ENCODE results near the gene LCOR.
"Not testable (repeated sequence)": the region's sequence is repeated elsewhere in the genome, so short reads cannot be mapped to it uniquely, and the experiment has no call there.

The LCOR gene

DNA sequence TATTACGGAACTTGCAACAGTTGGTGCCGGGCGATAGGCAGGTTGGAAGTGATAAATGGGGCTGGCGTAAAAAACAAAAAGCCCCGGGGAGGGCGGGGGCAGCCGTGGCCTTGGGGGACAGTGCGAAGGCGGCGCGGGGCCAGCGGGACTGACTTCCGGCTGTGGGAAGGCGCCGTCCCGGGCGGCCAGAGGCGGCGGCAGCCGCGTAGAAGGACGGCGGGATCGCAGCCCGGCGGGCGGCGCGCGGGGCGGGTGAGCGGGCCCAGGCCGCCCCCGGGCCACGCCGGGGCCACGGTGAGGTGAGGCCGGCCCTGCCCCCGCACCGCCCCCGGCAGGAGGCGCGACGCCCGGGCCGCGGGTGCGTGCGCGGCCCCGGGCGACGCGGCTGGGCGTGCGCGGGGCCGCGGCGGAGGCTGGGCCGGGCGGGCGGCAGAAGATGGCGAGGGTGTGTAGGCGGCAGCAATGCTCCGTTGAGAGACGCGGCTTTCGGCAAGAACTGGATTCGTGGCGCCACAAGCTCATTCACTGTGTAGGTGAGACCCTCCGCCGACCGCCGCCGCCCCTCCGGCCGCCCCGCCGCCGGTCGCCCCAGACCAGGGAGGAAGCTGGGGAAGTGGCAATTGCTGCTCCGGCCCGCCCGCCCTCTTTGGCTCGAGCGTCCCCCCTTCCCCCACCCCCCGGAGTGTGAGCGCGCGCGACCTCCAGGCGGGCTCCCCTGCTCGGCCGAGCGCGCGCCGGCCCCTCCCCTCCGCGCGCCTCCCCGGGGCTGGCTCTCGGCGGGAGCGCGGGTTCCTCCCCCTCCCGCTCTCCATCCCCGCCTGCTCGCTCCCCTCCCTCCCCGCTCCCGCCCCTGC, at the start of gene LCOR:
LCOR (plus strand) TSS at position 432 of the 854 bp plus-strand sequence. CDS start 116,760 bp downstream, outside the sequence.
- no peak for FAIRE-seq

DNA sequence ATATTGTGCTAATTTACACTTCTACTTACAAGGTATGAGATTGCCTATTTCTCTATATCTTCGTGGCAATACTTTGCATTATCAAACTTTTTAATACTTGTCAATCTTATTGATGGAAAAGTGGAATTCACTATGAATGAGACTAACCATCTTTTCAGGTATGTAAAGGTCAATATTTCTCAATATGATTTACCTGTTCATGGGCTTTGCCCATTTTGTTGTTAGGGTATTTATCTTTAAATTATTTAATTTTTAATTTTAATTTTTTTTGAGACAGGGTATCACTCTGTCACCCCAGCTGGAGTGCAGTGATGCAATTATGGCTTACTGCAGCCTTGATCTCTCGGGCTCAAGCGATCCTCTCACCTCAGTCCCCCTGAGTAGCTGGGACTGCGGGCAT, 47.8 kb upstream of the LCOR start:
- FAIRE-seq: no peak

DNA sequence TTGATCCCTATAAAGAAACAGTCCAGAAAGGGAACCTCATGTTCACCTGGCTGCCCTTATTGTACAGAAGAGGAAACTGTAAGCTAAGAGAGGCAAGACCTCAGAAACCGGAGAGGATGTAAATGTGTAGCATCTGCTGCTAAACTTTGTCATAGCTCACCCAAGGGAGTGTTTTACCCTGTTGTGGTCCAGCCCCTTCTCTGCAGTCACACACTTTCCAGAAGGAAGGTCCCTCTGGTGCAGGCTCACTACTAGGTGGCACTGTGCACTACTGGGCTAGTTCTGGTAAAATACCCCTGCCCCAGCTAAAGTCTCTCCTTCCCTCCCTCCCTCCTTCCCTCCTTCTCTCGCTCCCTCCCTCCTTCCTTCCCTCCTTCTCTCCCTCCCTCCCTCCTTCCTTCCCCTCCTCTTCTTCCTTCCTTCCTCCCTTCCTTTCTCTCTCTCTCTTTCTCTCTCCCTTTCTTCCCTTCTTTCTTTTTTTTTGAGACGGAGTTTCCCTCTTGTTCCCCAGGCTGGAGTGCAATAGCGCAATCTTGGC, 42.5 kb upstream of the LCOR start:
- FAIRE-seq: no peak

DNA sequence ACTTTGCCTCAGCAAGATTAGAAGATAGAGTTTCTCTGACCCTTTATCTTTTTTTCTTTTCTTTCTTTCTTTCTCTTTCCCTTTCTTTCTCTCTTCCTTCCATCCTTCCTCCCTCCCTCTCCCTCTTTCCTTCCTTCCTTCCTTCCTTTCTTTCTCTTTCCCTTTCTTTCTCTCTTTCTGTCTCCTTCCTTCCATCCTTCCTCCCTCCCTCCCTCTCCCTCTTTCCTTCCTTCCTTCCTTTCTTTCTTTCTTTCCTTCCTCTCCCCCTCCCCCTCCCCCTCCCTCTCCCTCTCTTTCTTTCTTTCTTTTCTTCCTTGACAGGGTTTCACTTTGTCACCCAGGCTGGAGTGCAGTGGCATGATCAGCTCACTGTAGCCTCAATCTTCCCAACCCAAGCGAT, 40.2 kb upstream of the LCOR start:
- FAIRE-seq: no peak

DNA sequence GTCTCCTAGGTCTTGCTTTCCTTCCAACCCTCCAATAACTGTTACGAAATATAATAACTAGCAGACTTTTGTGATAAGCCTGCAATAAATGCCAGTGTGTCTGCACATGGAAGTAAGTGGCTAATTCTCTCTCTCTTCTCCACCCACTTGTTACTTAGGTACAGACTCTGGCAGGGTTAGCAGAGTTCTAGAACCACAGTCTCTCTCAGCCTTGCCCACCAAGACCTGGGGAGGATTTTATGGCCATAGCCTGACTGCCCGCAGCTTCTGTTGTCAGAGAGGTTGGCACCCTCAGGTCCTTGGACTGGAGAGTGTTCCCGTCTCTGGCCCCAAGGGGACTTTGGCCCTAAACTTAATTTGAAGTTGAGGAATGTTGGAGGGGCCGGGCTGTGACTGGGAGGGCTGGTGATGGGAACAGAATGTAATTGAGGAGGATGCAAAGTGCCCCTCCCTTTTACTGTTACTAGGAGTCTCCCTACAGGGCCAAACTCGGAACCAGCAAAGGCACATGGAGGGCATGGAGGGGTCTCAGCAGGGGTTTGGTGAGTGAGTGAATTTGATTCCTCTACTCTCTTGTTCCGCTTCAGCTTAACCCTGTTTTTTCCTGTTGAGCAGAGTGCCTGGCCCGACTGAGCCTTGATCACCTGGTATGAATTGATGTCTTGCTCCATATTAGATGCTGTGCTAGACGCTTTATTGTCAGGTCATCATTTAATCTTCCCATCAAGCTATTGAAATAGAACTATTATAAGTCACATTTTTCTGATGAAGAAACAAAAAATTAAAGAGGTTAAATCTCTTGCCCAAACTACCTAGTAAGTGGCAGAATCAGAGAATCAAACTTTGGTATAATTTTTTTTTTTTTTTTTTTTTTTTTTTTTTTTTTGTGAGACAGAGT, 37.0 kb upstream of the LCOR start:
- FAIRE-seq: no peak

DNA sequence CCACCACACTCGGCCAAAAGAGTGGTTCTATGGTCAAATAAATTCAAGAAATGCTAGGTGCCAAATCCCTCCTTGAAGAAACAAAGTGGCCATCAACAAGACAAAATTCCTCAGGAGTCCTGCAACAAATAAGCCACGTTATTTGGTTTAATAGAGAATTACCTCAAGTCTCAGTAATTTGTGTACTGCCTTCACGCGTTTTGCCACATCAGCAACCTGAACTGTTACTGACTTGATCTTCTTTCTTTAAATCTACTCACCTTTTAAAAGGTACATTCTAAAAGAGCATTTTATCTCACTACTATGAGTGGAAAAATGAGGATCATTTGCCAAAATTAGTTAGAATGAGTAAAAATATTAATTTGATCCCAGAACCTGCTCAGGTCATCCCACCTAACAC, 34.6 kb upstream of the LCOR start:
- FAIRE-seq: no peak

DNA sequence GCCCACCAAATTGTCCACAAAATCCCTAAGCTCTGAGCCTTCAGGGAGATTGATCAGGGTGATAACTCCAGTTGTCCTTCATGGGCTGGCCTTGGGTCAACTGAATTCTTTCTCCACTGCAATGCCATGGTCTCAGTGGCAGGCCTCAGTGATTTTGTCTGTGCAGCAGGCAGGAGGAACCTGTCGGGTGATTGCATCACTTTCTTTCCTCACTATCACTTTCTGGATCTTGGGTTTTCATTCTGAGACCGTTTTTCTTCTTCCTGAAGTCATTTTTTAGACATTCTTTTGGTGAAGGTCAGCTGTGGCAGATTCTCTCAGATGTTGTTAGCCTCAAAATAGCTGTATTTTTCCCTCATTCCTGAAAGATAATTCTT, 28.8 kb upstream of the LCOR start:
- FAIRE-seq: no peak

DNA sequence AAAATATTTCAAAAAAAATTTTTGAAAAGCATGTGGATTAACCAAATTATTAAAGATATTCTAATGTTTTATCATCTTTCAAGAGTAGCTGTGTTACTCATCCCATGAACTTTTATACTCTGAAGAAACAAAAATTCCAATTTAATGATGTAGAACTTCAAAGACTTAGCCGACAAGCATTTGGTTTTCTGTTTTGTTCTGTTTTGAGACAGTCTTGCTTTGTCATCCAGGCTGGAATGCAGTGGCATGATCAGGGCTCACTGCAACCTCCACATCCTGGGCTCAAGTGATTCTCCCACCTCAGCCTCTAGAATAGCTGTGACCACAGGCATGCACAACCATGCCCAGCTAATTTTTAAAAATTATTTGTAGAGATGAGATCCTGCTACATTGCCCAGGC, 17.8 kb upstream of the LCOR start:
- no peak for FAIRE-seq

DNA sequence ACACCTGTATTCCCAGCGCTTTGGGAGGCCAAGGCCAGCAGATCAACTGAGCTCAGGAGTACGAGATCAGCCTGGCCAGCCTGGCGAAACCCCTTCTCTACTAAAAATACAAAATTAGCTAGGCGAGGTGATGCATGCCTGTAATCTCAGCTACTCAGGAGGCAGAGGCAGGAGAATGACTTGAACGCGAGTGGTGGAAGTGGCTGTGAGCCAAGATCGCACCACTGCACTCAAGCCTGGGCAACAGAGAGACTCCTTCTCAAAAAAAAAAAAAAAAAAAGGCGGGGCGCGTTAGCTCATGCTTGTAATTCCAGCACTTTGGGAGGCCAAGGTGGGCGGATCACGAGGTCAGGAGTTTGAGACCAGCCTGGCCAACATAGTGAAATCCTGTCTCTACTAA, 13.1 kb upstream of the LCOR start:
- not testable (repeated sequence) for FAIRE-seq

DNA sequence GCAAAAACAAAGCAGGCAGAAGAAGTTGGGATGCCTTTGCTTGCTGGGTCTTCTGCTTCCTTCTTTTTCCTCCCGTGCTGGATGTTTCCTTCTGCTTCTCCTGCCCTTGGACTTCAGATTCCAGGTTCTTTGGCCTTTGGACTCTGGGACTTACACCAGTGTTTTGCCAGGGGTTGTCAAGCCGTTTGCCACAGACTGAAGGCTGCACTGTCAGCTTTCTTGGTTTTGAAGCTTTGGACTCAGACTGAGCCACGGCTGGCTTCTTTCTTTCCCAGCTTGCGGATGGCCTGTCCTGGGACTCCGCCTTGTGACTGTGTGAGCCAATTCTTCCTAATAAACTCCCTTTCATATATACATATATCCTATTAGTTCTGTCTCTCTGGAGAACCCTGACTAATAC, 11.3 kb upstream of the LCOR start:
- no peak for FAIRE-seq

DNA sequence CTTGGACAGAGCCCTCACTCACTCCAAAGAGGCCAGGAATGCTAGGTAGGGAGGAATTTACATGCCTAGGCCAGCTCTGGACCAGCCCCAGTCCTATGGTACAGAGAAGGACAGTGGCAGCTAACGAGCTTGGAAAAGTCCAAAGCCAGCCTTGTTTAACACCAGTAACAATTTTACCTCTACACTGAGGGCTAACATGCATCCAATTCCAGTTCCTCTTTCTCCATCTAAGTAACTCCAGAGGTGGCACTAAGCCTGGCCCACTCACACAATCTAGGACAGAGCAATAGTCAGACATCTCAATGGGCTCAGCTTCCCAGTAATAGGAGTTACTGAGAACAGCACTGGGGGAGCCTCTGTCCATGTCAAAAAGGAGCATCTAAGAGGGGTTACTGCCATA, 5.7 kb upstream of the LCOR start:
- no peak for FAIRE-seq

DNA sequence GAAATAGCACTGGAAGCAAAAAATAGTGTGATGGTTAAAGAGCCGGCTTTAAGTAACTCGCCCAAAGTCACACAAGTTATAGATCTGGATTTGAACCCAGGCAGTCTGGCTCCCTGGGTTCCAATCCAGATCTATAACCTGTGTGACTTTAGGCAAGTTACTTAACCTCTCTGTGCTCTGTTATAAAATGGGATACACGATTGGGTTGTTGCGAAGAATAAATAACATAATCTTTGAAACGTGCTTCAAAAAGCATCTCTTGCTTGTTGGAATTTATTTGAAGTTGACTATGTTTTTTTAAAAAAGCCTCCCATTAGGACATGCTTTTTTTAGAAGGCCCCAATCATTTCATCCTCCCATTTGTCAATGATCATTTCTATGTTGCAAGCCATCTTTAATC, 3.5 kb upstream of the LCOR start:
- no peak for FAIRE-seq

DNA sequence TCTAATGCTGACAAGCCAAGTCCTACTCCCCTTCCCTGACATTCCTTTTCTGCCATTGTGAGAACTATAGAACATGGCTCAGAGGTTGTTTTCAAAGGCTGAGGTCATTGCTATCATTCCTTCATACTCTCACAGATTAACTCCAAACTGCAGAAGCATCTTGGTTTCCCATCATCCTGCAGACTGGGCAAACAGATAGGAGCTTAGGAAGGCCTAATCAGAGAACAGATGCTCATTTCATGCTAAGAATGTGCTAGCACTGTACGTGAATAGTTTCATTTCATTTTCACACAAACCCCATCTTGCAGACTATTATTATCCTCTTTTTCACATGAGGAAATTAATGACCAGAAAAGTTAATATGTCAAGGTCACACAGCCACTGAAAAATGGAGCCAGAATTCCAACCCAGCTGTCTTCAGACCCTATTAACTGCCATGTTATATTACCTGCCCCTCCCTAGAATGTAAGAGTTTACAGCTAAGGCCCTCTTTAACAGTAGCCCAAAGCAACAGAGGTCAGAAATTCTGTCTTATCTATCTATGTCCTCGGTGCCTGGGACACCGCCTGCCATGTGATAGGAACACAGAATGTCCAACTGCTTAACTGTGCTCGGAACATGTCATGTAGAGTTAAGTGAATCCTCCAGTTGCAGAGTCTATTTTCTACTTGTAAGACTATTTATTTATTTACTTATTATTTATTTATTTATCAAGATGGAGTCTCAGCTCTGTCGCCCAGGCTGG, 2.9 kb upstream of the LCOR start:
- FAIRE-seq: no peak

DNA sequence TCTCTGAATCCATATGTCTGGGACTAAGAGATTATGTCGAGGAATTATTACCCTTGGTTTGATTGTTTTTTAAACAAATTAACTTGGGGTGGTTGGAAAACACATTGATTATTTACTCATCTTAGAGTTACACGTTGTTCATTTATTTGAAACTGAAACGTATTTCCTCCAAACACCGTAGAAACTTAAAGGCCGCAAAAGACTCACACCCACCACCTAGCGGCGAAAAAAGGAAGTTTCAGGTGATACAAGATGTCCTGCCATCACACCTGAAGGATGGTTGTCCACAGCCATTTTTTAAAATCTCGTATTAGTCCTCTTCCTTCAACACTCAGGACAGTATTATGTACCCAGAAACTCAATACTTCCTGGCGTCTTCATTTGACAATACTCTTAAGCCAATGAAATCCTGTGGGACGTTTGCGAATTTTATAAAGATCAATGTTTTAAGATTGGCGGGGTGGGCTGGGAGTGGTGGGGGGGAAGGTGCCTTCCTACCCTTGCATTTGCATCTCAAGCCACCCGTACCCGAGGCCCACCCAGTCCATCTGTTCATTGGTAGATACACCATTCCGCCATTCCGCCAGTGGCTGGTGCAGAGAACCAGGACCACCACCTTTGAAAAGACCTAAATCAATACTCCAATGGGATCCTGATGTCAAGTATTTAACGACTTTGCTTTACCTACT, 1.4 kb upstream of the LCOR start:
- peak; percentile 90 for FAIRE-seq

DNA sequence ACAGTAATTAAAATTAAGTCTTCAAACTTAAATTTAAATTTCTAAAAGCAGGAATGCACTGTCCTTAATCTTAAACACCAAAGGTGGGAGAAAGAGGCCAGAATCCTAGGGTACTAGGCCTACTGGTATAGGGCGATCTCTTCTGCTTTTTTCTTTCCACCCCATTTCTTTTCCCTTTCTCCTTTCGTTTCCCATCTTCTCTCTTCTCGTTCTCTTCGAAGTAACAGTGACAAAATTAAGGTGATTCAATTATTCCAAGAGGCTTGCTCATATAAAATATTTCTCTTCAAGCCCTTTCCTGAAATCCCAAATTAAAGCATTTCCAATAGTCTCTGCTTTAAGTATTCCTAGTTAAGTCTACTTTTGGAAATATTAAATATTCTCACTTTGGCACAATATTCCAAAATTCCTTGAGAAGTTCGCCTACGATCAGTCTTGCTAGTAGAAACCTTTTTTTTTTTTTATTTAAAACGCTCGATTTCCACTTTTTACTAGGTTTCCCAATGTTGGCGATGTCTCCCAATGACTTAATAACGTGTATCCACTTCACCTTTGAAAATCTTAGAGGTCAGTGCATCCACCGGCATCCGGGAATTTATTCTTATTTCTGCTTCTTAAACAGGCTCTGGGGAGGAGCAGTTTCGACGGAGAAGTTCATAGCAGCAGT, 765 bp upstream of the LCOR start:
- FAIRE-seq: no peak

DNA sequence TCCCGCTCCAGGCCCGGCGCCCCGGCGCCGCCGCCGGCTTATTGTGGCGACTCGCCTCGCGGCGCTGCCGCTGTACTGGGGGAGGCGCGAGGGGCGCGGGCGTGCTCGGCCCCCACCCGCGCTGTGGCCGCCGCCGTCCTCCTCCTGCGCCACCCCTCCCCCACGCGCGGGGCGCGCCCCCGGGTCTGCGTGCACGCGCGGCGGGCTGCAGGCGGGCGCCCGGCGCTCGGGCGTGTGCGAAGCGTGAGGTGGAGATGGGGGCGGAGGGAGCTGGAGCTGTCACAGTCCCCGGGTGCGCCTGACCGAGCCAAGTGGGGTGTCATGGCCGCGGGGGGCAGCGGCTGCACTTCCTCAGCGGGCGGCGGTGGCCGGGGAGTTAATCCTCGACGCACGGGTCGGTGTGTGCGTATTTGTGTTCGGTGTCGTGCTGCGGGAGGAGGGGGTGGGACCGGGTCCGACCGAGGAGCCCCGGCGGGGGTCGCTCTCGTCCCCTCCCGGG, 672 bp downstream of the LCOR start:
- no peak for FAIRE-seq

DNA sequence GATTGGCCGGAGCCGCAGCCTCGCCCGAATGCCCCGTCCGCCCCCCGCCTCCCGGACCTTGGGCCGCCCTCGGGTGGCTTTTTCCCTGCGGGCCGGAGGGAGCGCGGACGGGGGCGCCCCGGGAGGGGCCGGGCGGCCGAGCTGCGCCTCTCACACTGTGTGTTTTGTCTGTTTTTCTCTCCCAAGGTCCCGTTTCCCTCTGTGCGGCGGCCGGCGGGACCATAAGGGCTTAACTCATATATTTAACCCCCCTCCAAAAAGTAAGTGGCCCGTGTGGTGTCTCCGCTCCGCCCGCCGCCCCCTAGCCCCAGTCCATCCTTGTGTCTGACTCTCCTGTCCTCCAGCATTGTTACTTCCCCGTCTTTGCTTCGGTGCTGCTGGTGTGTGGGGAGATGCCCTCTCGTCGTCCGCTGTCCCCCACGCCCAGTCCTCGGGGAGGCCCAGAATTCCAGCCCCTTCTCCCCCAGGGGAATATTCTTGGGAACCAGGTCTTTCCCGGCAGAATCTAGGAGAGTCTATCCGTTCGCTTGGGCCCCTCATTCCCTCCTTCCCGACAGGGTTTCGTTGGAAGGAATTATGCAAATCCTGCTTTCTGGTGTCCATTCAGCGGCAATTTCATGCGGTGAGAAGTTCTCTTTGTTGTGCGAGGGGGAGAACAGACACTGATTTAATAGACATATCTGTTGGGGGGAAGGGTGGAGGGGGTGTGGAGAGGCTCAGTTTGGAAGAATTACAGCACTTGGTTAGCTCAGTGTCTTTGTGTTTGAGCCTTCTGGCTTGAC, 1.3 kb downstream of the LCOR start:
- FAIRE-seq: no peak

DNA sequence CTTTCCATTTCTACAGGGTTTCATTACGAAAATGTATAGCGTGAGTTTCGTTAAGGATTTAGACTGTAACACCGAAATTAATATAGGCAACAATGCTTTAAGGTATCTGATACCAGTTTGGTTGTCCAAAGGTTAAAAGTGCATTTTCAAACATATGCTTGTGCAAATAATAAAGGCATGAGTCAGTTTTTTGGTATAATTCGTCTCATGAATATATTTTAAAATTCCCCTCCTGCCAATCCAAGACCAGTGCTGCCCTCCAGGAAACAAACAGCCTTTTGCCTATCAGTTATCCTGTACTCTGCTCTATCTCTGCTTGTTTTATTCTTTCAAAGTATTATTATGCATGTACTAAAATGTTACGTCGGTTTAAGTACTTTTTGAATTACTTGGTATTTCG, 2.0 kb downstream of the LCOR start:
- no peak for FAIRE-seq

DNA sequence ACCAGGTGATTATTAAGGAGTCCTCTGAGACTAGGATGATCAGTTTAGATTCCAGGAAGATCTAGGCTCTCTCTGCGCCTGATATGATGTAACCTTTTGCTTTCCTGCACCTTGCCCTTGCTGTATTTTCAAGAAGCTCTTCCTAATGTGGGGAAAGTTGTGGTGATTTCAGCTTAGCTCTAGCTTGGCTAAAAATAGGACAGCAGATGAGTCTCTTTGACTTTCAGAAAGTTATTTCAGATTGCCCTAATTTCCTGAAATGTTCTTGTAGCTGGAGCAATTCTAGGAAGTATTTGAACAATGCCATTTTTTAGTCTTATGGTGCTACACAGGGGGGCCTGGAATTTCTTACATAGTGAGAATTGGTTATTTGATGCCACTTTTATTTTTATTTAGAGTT, 3.8 kb downstream of the LCOR start:
- FAIRE-seq: no peak

DNA sequence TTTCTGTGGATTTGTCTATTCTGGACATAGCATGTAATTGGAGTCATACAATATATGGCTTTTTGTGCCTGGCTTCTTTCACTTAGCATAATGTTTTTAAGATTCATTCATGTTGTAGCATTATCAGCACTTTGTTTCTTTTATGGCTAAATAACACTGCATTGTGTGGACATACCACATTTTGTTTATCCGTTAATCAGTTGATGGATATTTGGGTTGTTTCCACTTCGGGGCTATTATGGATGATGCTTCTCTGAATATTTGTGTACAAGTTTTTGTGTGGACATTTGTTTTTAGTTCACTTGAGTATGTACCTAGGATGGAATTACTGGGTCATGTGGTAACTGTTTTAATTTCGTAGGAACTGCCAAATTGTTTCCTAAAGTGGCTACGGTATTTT, 6.4 kb downstream of the LCOR start:
- no peak for FAIRE-seq

Measured in G401.6 (cell line).